Activated T-cell treated with anti-CD3 and anti-CD28 coated beads, Interleukin-2, amount 50 U/mL, for 72 hours (primary cell): ENCODE measurements around the gene FANCD2OS. TPM values are rescaled to one million over a fixed set of nuclear protein-coding genes. Genes with fewer than 3 reads are reported as not detected.
A peak's percentile ranks its signal among the peaks of the same experiment; 100 is the strongest.
"Not testable (repeated sequence)": the region's sequence is repeated elsewhere in the genome, so short reads cannot be mapped to it uniquely, and the experiment has no call there.

ENCODE experiments used
- ATAC-seq, 2 donors: fragments of 150-1000 bp; cut with Tn5 transposase; replicated peaks in 1 of 2; 2 replicates each; pipeline ENCODE4 v1.10.0; 2021; ENCODE audit warnings: moderate library complexity in 2 of 2, mild to moderate bottlenecking in 1 of 2
- DNase-seq, 2 donors: peaks; one replicate each; pipeline ENCODE4 v3.0.0; 2021 to 2022; ENCODE audit warnings: mixed read lengths in 1 of 2
- H3K27ac Mint-ChIP-seq: one replicate; pipeline ENCODE4 v1.8.0; 2022; ENCODE audit warnings: mild to moderate bottlenecking, moderate library complexity, mixed read lengths
- H3K27me3 Mint-ChIP-seq: one replicate; pipeline ENCODE4 v1.8.0; 2022; ENCODE audit warnings: low read depth, mixed read lengths
- H3K36me3 Mint-ChIP-seq, 2 donors: one replicate each; pipeline ENCODE4 v1.8.0; 2022; ENCODE audit warnings: mixed read lengths in 2 of 2, mild to moderate bottlenecking in 1 of 2; ENCODE audit not compliant: insufficient read depth in 2 of 2
- H3K4me1 Mint-ChIP-seq: one replicate; pipeline ENCODE4 v1.8.0; 2022; ENCODE audit warnings: low read depth, mixed read lengths
- H3K4me3 Mint-ChIP-seq, 2 donors: one replicate each; pipeline ENCODE4 v1.8.0; 2022; ENCODE audit warnings: mild to moderate bottlenecking in 2 of 2, mixed read lengths in 2 of 2, moderate library complexity in 2 of 2
- H3K9me3 Mint-ChIP-seq, 2 donors: one replicate each; pipeline ENCODE4 v1.8.0; 2022; ENCODE audit warnings: mixed read lengths in 2 of 2
- total RNA-seq, 2 donors: library from RNA; stranded (reverse); gene quantifications; one replicate each; pipeline ENCODE4 v1.2.3, GENCODE V29; 2022

Gene FANCD2OS
- total RNA-seq, 2 donors from 2014 or later: not detected

DNA sequence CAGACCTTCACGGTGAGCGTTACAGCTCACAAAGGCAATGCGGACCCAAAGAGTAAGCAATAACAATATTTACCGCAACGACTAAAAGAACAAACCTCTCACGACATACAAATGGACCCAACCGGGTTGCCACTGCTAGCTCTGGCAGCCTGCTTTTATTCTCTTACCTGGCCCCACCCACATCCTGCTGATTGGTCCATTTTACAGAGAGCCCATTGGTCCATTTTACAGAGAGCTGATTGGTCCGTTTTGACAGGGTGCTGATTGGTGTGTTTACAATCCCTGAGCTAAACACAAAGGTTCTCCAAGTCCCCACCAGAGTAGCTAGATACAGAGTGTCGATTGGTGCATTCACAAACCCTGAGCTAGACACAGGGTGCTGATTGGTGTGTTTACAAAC is 27.8 kb upstream of the FANCD2OS start:
- not testable (repeated sequence) for ATAC-seq, H3K4me3 Mint-ChIP-seq, DNase-seq, H3K27ac Mint-ChIP-seq, H3K27me3 Mint-ChIP-seq, H3K4me1 Mint-ChIP-seq, H3K36me3 Mint-ChIP-seq, H3K9me3 Mint-ChIP-seq

DNA sequence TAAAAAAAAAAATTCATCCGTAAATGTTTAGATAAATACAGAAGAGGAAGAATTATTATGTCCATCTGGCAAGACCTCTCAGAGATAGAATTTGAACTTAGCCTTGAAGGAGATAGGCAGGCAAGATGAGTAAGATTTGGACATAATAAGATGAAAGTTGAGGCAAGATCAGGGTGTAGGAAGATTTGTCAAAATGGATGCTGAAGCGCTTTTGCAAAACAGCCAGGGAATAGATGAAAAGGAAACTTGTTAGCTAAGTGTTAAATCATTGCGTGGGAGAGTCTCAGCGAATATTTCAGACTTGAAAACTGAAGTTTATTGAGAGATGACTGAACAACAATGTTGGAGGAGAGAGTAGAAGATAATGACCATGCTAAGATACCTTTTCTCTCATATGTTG is 14.7 kb upstream of the FANCD2OS start:
- peak overlapping the region; percentile 42 for H3K27ac Mint-ChIP-seq
- peaks cover 12 to 30% of the 10 kb centered on the region in 2 donors for H3K36me3 Mint-ChIP-seq
- no peaks in the 10 kb centered on the region for H3K9me3 Mint-ChIP-seq
- no peaks in the 10 kb centered on the region for H3K27me3 Mint-ChIP-seq
- ATAC-seq (no peak), DNase-seq (no peak)
- peak overlapping the region; percentile 1 to 35 for H3K4me3 Mint-ChIP-seq
- peaks cover 34% of the 10 kb centered on the region for H3K4me1 Mint-ChIP-seq

DNA sequence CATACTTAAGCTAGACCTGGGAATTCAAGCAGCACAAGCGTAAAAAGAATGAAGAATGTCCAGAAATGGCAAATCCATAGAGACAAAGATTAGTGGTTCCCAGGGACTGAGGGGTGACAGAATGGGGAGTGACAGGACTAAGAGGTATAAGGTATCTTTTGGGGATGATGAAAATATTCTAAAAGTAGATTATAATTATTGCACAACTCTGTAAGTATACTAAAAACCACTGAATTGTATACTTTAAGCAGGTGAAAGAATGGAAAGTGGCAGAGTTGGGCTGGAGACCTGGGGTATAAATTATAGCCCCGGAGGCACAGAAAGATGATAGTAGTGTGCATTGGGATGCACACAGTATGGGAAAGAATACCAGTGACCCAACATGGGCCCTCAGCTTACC is 13.0 kb upstream of the FANCD2OS start:
- H3K27ac Mint-ChIP-seq: peak overlapping the region; percentile 79
- no peak overlapping the region for H3K4me3 Mint-ChIP-seq
- no peak for DNase-seq
- no peak for ATAC-seq
- H3K4me1 Mint-ChIP-seq: peaks cover 49% of the 10 kb centered on the region
- no peaks in the 10 kb centered on the region for H3K27me3 Mint-ChIP-seq
- H3K9me3 Mint-ChIP-seq: no peaks in the 10 kb centered on the region
- H3K36me3 Mint-ChIP-seq: peaks cover 14 to 17% of the 10 kb centered on the region in 2 donors

DNA sequence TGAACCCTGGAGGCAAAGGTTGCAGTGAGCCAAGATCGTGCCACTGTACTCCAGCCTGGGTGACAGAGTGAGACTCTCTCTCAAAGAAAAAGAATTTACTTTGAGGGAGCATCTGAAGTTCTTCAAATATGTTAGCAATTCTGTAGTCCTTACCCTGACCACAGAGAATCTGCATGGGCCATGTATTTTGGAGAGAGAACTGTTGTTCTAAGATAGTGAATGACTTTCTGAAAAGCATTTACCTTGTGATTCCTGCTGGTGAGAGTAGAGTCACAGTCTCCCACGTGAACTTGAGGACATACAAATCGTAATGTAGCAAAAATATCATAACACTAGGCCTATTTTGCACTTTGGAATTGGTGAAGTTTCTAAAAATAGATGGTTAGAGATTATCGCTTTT is 11.3 kb upstream of the FANCD2OS start:
- Mint-ChIP-seq H3K4me1 (peaks cover 53% of the 10 kb centered on the region), H3K27ac (no peak overlapping the region), H3K27me3 (no peaks in the 10 kb centered on the region), H3K36me3 (peaks cover 16 to 17% of the 10 kb centered on the region in 2 donors), H3K4me3 (no peak overlapping the region), H3K9me3 (no peaks in the 10 kb centered on the region)
- no peak for DNase-seq
- ATAC-seq: no peak

GRCh38 chr3:10116928-10117327 is 8.9 kb upstream of the FANCD2OS start:
- peak overlapping the region; percentile 89 to 95 for H3K4me3 Mint-ChIP-seq
- ATAC-seq (no peak), DNase-seq (no peak)
- H3K36me3 Mint-ChIP-seq: peaks cover 9 to 10% of the 10 kb centered on the region in 2 donors
- H3K4me1 Mint-ChIP-seq: peaks cover 44% of the 10 kb centered on the region
- peak overlapping the region; percentile 96 for H3K27ac Mint-ChIP-seq
- H3K27me3 Mint-ChIP-seq: no peaks in the 10 kb centered on the region
- H3K9me3 Mint-ChIP-seq: no peaks in the 10 kb centered on the region

GRCh38 chr3:10116138-10116460 is 8.0 kb upstream of the FANCD2OS start:
- no peak for DNase-seq
- H3K4me1 Mint-ChIP-seq: peaks cover 40% of the 10 kb centered on the region

DNA sequence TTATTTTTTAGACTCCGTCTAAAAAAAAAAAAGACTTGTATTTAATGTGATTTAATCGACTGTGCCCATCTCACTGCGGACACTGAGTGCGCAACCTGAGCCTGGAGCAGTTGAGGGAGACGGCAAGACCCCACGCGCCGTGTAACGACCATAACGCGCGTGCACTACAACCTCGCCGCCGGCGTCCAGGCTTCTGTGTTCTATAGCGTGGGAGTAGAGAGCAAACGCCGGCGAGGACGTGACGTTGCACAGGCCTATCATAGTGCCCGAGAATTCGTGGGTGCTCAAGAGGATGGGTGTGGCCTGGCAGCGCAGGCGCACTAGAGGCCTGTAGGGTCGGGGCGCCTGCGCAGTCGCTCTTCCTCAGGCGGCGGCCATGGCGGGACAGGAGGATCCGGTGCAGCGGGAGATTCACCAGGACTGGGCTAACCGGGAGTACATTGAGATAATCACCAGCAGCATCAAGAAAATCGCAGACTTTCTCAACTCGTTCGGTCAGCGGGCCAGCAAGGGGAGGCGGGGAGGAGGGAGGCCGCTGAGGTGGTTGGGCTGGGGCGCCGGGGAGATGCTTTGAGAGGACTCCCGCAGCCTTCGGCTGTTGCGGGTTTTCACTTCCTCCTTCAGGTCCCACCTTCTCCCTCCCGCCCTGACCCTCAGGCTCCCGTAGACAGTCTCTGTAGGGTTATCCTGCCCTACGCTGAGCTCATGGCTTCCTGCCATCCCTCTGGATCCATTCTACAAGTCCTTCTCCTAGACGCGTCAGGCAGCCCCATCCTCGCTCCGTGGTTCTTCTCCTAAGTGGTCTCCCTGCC is 7.5 kb upstream of the FANCD2OS start, which contains the start of gene BRK1:
BRK1 (plus strand) TSS at position 350 of the 812 bp plus-strand sequence; CDS start at position 377, 27 bp downstream.
- DNase-seq: peak; percentile 92 to 95
- no peaks in the 10 kb centered on the region for H3K9me3 Mint-ChIP-seq

More at GRCh38 chr3:10116138-10116460, 8.0 kb upstream of the FANCD2OS start:
- Mint-ChIP-seq H3K4me3 (peak overlapping the region; percentile 89 to 95), H3K27ac (peak overlapping the region; percentile 96), H3K9me3 (no peaks in the 10 kb centered on the region), H3K27me3 (no peaks in the 10 kb centered on the region), H3K36me3 (peaks cover 9 to 10% of the 10 kb centered on the region in 2 donors)
- ATAC-seq: peak in 1 of 2 donors; percentile 25

DNA sequence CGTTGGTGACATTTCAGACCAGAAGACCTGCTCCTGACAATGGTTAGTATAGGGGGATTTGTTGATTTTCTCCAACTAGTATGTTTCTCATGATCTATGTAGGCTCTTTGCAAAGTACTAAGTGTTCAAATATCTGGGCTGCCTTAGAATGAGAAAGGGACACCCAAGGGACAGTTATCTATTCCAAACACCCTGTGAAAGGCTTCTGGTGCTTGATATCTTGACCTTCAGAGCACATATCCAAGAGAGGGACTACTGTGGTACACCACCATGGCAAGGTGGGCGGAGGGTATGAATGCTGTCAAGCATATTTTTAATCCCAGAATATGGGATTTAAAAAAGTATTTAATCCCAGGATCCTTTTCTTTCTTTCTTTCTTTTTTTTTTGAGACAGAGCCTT is 1.1 kb downstream of the FANCD2OS start:
- Mint-ChIP-seq H3K27ac (no peak overlapping the region), H3K4me3 (no peak overlapping the region), H3K36me3 (peaks cover 0 to 2% of the 10 kb centered on the region in 2 donors), H3K27me3 (no peaks in the 10 kb centered on the region), H3K4me1 (no peaks in the 10 kb centered on the region), H3K9me3 (no peaks in the 10 kb centered on the region)
- DNase-seq: no peak
- no peak for ATAC-seq

More for the DNA sequence above, 7.5 kb upstream of the FANCD2OS start, which contains the start of gene BRK1:
- H3K27ac Mint-ChIP-seq: peak within 1 kb of the TSS; percentile 96
- H3K36me3 Mint-ChIP-seq: peaks cover 3 to 7% of the 10 kb centered on the region in 2 donors
- H3K4me1 Mint-ChIP-seq: peaks cover 36% of the 10 kb centered on the region
- peak within 1 kb of the TSS; percentile 89 to 95 for H3K4me3 Mint-ChIP-seq
- no peaks in the 10 kb centered on the region for H3K27me3 Mint-ChIP-seq
- ATAC-seq: peak; percentile 98 to 99

GRCh38 chr3:10099041-10099440 is 9.0 kb downstream of the FANCD2OS start:
- H3K4me3 Mint-ChIP-seq: no peak overlapping the region
- DNase-seq: no peak
- H3K4me1 Mint-ChIP-seq: no peaks in the 10 kb centered on the region
- peaks cover 1 to 31% of the 10 kb centered on the region in 2 donors for H3K36me3 Mint-ChIP-seq
- H3K27me3 Mint-ChIP-seq: no peaks in the 10 kb centered on the region
- ATAC-seq: no peak
- no peak overlapping the region for H3K27ac Mint-ChIP-seq
- no peaks in the 10 kb centered on the region for H3K9me3 Mint-ChIP-seq

GRCh38 chr3:10093678-10094077 is 14.4 kb downstream of the FANCD2OS start:
- Mint-ChIP-seq H3K4me3 (no peak overlapping the region), H3K36me3 (peaks cover 9 to 40% of the 10 kb centered on the region in 2 donors), H3K9me3 (no peaks in the 10 kb centered on the region), H3K27ac (no peak overlapping the region), H3K4me1 (no peaks in the 10 kb centered on the region), H3K27me3 (no peaks in the 10 kb centered on the region)
- no peak for ATAC-seq
- DNase-seq: no peak

- ATAC-seq, DNase-seq, H3K27ac Mint-ChIP-seq, H3K27me3 Mint-ChIP-seq, H3K9me3 Mint-ChIP-seq, H3K4me1 Mint-ChIP-seq, H3K4me3 Mint-ChIP-seq: not testable (repeated sequence)
- H3K36me3 Mint-ChIP-seq: peaks cover 11 to 42% of the 10 kb centered on the region in 2 donors
These were observed 16.7 kb downstream of the FANCD2OS start for GRCh38 chr3:10091387-10091786.

DNA sequence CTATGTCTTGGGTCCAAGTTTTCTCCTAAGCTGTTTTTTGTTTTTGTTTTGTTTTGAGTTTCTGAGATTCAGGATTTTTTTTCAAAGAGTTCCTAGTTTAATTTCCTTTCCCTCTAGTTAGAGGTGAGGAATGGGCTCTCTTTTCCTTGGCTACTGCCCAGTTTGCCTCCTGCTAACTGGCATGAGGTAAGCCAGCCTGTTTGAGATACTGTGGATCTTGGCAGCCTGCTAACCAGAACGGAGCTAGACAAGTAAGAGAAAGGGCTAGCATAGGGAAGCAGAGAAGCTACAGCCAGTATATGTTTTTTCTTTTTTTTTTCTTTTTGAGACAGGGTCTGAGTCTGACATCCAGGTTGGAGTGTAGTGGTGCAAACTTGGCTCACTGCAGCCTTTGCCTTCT is 17.3 kb downstream of the FANCD2OS start:
- not testable (repeated sequence) for H3K4me1 Mint-ChIP-seq, ATAC-seq, H3K4me3 Mint-ChIP-seq, H3K27ac Mint-ChIP-seq, DNase-seq, H3K9me3 Mint-ChIP-seq, H3K27me3 Mint-ChIP-seq
- peaks cover 11 to 43% of the 10 kb centered on the region in 2 donors for H3K36me3 Mint-ChIP-seq

GRCh38 chr3:10090179-10090578 is 17.9 kb downstream of the FANCD2OS start:
- DNase-seq (no peak), ATAC-seq (no peak)
- no peaks in the 10 kb centered on the region for H3K9me3 Mint-ChIP-seq
- no peak overlapping the region for H3K4me3 Mint-ChIP-seq
- H3K4me1 Mint-ChIP-seq: no peaks in the 10 kb centered on the region
- H3K27me3 Mint-ChIP-seq: no peaks in the 10 kb centered on the region
- no peak overlapping the region for H3K27ac Mint-ChIP-seq
- peaks cover 11 to 43% of the 10 kb centered on the region in 2 donors for H3K36me3 Mint-ChIP-seq
